DLD1 (cell line): Measurements from ENCODE around the gene LPA.

Experiments used
- in situ Hi-C: cut with HindIII; loops from 2 replicates; pipeline ENCODE4 v1.10.0; 2017; ENCODE audit warnings: low sequenced_read_pairs

The LPA gene

DNA sequence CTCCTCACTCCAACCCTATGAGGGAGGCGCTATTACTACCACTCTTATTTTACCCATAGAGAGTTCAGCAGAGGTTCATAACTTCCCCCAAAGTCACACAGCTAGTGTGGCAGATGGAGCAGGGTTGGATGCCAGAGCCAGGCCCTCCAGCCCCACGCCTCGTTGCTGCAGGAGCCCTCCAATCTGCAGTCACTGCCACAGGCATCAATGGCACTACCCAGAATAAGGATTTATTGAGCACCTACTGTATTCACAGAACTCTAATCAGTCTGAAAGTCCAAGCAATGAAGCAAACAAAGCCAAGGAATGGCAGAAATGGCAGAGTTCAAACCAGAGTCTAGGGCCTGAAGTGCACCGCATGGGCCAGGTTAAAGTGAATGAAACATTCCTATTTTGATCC, 144.9 kb downstream of the LPA start:
- in situ Hi-C loops, result no loop called here

DNA sequence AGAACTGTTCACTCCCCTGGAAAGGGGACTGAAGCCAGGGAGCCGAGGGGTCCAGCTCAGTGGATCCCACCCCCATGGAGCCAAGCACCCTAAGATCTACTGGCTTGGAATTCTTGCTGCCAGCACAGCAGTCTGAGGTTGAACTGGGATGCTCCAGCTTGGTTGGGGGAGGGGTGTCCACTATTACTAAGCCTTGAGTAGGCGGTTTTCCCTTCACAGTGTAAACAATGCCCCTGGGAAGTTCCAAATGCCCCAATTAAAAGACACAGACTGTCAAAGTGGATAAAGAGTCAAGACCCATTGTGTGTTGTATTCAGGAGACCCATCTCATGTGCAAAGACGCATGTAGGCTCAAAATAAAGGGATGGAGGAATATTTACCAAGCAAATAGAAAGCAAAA, 150.2 kb downstream of the LPA start:
- in situ Hi-C loops, result no loop called here

DNA sequence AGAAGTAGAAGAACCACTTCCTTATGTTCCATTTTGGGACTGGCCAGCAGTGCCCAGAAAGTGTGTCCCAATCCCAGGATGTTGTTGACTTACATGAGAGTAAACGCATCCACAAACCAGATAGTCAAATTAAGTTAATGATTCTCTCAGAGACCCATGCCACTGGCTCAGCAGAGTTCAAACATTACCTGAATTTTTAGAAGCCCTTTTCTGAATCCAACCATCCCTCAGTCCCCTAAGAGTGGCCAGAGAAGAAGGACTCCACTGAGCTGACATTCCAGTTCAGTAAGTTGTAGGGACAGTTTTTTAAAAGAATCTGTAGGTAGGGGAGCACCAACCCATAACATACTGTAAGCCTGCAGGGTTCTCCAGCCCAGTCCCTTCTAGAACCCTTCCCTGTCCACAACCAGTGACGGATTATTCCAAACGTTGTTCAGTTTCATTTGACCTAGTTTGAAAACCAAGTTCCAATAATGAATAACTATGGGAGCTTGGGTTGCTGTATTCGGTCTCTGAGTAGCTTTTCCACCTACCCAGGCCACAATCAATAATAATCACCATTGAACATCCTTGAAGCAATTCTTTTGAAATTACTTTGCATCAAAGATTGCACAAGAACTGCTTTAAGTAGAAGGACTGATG, 153.0 kb downstream of the LPA start:
- in situ Hi-C loops, result no loop called here

DNA sequence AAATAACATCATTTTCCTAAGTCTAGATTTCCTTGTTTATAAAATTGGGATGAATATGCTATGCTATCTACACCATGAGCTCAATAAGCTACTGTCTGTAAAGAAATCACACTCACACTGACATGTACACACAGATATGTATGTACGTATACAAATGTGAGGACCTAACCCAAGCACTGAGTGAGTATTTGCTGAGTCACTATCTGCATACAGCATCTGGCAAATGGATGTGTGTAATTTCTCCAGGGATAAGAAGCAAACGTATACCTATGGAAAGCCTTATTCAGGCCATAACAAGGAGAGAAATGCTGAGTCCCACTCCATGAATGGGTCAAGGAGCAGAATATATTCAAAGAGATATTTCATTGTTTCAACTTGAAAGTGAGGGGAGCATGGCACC, 153.9 kb downstream of the LPA start:
- in situ Hi-C loops, result no loop called here

DNA sequence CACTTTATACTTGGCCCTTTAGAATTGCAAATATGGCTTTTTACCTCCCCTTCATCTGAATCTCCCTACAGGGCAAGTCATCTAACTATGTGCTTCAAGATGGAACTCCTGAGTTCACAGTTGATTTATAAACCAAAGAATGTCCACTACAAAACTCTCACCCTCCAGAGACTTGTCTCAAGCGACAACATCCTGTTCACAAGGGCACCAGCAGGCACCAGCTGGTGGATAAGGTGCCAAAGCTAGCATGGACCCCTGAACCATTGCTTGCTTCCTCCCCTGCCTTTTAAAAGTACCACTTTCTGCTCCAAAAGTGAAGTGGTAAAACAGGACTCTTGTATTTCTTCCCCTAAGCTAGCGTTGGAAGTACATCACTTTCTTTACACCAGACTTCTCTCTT, 154.5 kb downstream of the LPA start:
- in situ Hi-C loops, result no loop called here

DNA sequence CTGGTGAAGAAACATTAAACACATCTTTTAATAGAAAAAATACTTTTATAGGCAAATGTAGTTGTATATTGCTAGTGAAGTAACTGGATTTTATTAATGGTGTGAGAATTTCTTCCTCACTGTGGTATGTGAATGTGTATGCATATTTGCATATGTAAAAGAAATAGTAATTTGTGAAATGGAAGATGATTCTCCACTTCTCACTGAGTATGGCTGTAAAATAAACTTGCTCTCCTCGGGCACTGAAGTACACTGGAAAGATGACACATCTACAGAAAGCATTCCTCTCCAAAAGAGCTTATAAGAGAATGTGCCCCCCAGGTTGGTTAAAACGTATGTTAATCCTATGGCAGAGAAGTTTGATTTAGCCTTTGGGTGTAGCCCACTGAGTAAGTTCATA, 155.5 kb downstream of the LPA start:
- in situ Hi-C loops, result no loop called here

DNA sequence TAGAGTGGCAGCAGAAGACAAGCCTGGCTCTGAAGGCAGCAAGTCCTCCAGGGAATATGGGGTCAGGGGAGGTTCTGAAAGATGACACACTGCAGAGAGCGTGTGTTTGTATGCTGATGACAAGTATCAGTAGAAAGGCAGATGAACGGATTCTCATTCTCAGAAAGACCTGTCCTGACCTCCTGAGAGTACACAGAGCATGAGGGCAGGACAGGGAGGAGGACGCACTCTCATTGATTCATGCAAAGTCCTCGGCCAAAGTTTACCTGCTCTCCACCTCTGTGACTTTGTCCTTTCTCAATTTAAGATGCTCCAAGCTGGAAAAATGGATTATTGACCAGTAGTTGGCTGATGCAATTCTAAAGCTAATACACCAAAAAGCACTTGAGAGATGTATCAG, 156.7 kb downstream of the LPA start:
- in situ Hi-C loops, result no loop called here

DNA sequence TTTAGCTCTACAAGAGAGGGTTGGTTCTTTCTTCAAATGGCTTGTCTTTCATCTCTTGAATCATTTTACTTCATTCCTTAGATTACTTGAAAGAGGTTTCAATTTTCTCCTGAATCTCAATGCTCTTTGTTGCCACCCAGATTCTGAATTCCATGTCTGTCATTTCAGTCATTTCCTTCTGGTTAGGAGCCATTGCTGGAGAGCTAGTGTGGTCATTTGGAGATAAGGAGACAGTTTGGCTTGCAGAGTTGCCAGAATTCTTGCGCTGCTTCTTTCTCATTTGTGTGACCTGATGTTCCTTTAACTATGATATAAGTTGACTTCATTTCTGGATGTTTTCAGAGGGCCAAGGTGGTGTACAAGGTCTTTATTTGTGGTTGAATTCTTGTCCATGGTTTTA, 158.1 kb downstream of the LPA start:
- in situ Hi-C loops, result no loop called here

DNA sequence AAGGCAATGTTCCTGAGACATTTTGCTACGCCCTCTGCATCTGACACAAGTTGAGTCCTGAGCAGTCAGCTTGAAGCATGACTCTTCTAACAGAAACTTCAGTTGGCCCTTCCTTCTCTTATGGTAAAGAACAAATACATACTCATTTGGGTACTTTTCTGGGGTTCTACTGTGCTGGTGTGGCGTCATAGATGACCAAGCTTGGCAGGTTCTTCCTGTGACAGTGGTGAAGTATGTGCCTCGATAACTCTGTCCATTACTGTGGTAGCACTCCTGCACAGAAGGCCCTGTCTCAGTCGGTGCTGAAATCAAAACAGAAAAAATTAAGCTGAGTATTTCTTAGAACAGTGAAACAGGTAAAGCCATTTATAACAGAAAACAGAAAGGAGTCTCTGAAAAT, 163.4 kb downstream of the LPA start:
- in situ Hi-C loops, result no loop called here

DNA sequence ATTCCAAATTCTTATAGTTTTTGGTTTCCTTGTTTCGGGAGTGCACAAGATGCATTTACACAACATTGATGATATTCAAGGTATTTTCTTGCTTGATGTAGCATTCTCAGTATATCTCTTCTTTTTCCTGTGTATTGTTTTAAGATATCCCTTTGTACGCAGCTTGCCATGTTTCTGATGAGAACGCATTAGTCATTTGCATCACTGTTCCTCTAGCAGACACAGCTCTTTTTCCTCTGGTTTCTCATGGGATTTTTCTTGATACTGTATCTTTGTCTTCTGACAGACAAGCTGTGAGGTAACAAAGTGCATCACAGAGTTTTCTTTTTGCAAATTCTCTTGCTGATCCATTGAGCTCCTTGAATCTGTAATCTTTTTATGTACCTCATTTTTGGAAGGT, 169.5 kb downstream of the LPA start:
- in situ Hi-C loops, result no loop called here

DNA sequence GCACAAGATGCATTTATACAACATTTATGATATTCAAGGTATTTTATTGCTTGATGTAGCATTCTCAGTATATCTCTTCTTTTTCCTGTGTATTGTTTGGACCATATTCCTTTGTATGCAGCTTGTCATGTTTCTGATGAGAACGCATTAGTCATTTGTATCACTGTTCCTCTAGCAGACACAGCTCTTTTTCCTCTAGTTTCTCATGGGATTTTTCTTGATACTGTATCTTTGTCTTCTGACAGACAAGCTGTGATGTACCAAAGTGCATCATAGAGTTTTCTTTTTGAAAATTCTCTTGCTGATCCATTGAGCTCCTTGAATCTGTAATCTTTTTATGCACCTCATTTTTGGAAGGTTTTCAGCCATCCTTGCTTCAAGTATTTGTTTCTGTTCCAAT, 175.0 kb downstream of the LPA start:
- in situ Hi-C loops, result no loop called here

DNA sequence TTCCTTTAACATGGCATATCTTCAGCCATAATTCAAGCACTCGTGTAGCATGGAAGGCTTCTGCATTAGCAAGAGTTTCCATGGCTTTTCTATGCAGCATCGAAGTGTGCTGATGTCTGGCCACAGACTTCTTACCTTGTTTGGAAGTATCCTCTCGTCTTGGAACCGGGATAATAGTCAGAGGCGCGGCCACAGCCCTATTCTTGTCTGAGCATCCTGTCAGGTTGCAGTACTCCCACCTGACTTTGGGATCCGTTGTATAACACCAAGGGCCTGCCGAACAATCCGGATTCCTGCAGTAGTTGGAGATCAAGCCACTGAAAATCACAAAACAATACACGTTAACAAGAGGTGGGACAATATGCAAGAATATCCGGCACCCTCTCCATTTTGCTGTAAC, 177.0 kb downstream of the LPA start:
- in situ Hi-C loops, result no loop called here
